ENCODE measurements around the gene ST3GAL4.

ST3GAL4 gene

DNA sequence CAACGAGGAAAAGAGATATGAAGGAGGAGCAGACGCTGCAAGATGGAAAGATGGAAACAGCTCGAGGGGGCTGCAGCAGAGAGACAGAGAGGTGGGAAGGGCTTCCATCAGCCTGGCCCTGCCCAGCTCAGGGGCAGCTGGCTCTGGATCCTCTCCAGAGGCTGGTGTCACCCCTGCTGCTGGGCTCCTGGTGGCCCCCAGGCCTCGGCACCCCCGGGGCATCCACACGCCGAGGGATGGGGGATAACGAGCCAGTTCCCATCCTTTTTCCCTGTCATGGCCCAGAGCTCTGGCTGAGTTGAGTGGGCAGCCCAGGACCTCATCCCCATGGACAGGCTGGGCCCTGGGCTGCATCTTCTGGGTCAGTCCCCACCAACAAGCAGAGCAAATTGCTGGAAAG lies 102.3 kb downstream of the ST3GAL4 start:
- DNase-seq, result no peak

DNA sequence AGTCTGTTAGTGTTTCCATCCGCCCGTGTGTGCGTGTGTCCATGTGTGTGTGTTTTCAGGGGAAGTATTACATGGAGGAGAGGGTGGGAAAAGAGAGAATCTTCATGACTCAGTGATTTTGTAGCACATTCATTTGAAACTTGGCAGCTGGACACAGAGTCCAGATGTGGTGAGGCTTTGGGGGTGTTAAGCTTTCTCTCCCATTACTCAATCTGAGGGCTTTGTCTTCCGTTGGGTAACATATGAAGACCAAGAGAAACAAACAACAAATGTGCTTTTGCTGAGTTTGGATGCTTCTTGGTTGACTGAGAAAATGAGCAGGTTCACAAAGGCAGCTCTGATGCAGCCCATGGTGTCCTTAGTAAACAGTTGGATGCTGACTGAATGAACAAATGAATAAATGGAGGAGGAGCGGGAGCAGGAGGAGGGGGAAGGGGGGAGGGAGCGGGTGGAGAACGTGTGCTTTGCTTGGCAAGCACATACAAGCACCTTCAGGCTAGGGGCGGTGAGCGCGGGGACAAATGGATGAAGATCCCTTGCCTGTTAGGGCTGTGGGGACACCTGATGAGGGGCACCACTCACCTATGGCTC lies 104.3 kb downstream of the ST3GAL4 start:
- DNase-seq, result no peak

DNA sequence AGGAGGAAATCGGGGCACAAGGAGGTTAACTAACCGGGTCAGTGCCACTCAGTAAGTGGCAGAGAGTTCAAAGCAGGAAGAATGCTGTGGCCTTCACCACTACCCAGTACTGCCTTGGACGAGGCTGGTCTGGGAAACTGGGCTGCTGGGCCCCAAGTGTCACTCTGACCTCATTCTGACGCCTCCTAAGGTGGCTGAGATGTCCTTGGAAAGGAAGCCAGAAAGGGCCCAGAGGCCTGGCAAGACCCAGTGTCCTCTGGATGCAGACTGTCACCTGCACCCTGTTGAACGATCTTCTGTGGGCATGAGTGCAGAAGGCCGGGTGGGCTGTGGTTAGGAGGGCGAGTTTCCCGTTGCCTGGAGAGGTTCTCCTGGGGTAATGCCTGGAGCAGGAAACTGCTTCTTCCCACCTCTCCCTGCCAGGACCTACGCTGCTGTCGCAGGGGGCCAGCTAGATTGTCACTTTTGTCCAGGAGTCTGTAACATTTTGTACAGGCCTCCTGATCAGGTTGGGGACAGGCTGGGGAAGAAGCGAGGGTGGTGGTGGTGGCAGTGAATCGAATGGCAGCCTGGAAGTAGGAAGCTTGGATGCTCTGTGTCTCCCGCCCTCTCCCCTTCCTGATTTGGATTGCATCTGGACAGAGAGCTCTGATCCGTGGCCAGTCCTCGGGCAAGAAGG lies 105.1 kb downstream of the ST3GAL4 start:
- DNase-seq, result no peak

DNA sequence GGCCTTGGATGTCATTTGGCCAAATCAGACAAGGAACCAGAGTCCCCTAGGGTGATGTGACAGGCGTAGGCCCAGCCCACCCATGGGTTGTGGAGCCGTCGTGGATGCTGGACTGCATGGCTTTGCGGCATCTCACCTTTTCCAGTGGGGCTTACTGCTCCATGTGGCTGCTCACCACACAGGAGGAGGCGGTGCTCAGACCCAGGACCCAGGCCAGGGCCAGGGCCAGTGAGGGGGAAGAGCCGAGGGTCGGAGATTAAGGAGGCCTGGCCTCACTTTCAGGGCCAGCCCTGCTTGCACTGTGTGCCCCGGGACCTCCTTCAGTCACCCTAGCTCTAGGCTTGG lies 105.6 kb downstream of the ST3GAL4 start:
- no peak for DNase-seq

DNA sequence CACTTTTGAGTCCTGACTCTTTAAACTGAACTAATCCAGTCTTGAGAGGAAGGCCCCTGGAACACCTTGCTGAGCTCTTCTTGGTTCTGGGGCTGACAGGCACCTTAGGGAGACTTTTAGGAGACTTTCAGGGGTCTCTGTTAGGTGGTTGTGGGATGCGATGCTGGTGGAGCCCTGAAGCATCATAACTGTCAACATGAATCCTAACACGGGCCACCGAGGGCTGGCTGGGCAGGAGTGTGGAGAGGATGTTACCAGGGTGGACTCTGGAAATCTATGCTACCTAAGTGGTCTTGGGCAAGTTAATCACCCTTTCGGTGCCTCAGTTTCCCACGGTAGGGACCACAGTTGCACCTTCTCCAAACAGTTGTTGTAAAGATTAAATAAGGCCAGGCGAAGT lies 106.5 kb downstream of the ST3GAL4 start:
- DNase-seq, result no peak

GRCh38 chr11:126462422-126462821 lies 106.9 kb downstream of the ST3GAL4 start:
- DNase-seq, result no peak

Data from CD4-positive, alpha-beta T cell treated with Interleukin-12 subunit alpha and Interleukin-12 subunit beta, for 1 hour (primary cell).